ENCODE measurements around the gene PI16. TPM values are rescaled to one million over a fixed set of nuclear protein-coding genes. Genes with fewer than 3 reads are reported as not detected.
A peak's percentile ranks its signal among the peaks of the same experiment; 100 is the strongest.

The PI16 gene
- total and polyA plus RNA-seq, 7 donors = 0.85 to 50.7 (median 2.9) TPM

DNA sequence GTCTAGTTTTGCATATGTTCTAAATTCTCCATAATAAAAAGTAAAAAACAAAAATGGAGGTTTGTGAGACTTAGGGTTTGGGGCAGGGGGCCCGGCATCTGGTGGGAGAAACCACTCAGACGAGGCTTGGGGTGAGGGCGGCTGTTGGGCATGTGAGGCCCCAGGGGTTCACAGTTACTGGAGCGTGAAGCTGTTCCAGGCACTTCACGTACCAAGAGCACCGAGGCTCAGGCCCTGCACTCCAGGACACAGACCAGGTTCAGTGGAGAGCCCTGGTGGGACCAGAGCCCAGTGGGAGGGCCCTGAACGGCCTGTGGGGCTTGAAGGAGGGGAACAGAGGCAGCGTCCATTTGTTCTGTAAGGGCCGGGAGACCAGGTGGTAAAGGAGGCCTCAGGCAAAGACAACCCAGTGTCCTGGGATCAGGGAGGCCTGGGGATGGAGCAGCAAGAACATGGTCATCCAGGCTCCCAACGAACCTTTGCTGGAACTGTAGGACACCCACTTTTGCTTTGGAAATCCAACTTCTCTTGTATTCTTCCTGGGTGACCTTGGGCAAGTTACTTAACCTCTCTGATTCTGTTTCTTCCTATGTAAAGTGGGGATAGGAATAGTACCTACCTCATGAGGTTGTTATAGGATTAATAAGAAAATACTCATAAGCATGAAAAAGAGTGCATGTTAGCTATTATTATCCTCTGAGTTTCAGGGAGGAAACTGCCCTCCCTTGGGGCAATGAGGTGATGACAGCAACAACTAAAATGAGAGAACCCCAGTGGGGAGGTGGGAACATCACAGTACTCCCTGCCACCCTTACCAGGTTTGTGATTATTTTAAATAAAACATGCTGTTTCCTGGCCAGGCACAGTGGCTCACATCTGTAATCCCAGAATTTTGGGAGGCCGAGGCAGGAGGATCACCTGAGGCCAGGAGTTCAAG, 49.8 kb downstream of the PI16 start:
- Histone ChIP-seq H3K4me3 (no peak overlapping the region), H3K36me3 (no peaks in the 10 kb centered on the region), H3K27ac (no peak overlapping the region), H3K4me1 (peaks cover 0 to under 1% (median 0%) of the 10 kb centered on the region in 4 donors), H3K27me3 (no peaks in the 10 kb centered on the region), H3K9me3 (no peaks in the 10 kb centered on the region)
- TF ChIP-seq CTCF (IDR thresholded peaks at IDR 0.05) = no peak
- no peak for TF ChIP-seq POLR2AphosphoS5 (IDR thresholded peaks at IDR 0.05)
- TF ChIP-seq EP300 (IDR thresholded peaks at IDR 0.05) = no peak
- no peak for TF ChIP-seq POLR2A (IDR thresholded peaks at IDR 0.05)
- DNase-seq = no peak
- 76 to 87% methylated on average over 11 of the region's 11 CpGs for WGBS, 2 donors
- intact Hi-C loops (cut with DNase I) = no loop called here

- H3K4me1 ChIP-seq = no peaks in the 10 kb centered on the region
- no peaks in the 10 kb centered on the region for H3K27me3 ChIP-seq
- DNase-seq = no peak
- H3K27ac ChIP-seq = peak within 1 kb of the TSS in 3 of 4 donors; percentile 14 to 48 (median 26)
- H3K9me3 ChIP-seq = no peaks in the 10 kb centered on the region
- intact Hi-C loops (cut with DNase I) = no loop called here
- TF ChIP-seq POLR2AphosphoS5 (IDR thresholded peaks at IDR 0.05) (no peak), EP300 (IDR thresholded peaks at IDR 0.05) (no peak), CTCF (IDR thresholded peaks at IDR 0.05) (no peak), POLR2A (IDR thresholded peaks at IDR 0.05) (no peak)
- peak within 1 kb of the TSS in 3 of 4 donors; percentile 20 to 44 (median 34) for H3K4me3 ChIP-seq
- 63 to 75% methylated on average over 14 of the region's 14 CpGs for WGBS, 2 donors
- H3K36me3 ChIP-seq = no peaks in the 10 kb centered on the region
Measured at GRCh38 chr6:37005061-37005810, 50.7 kb downstream of the PI16 start, which contains the start of gene FGD2. TSS of gene FGD2 (plus strand) at chr6:37005655. CDS start at chr6:37005818, 163 bp downstream.

DNA sequence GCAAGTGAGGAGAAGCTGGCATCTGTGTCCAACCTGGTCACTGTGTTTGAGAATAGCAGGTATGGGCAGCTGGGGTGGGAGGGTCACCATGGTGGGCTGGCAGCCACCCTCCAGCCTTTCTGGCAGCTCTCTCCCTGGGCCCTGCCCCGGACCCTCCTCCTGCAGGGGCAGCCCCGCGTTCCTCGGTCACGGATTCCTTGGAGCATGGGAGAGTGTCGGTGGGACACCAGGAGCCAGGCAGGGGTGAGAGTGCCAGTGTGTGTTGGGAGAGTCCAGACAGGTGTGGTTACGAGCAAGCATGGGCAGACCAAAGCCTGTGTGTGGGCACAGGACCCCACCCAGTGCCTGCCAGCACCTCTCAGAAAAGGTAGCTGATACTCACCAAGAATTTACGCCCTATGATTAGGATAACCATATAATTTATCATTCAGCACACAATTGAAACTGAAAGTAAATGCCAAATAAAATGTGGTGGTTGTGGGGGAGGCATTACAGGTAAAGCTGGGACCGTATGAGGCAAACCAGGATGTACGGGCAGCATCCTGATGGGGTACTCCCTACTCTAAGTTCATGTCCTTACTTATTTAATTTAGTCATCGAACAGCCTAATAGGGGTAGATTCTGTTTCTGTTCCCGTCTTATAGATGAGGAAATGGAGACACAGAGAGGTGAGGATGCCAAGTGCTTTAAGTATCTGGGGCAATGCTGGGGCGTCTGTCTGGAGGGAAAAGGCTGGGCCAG, 51.5 kb downstream of the PI16 start:
- Histone ChIP-seq H3K36me3 (no peaks in the 10 kb centered on the region), H3K27me3 (no peaks in the 10 kb centered on the region), H3K9me3 (no peaks in the 10 kb centered on the region), H3K4me3 (peak overlapping the region in 3 of 4 donors; percentile 20 to 44 (median 34)), H3K4me1 (no peaks in the 10 kb centered on the region), H3K27ac (peak overlapping the region in 3 of 4 donors; percentile 14 to 48 (median 26))
- intact Hi-C loops (cut with DNase I) = no loop called here
- TF ChIP-seq POLR2A (IDR thresholded peaks at IDR 0.05) (no peak), EP300 (IDR thresholded peaks at IDR 0.05) (no peak), POLR2AphosphoS5 (IDR thresholded peaks at IDR 0.05) (no peak), CTCF (IDR thresholded peaks at IDR 0.05) (no peak)
- WGBS, 2 donors = 62 to 65% methylated on average over 13 of the region's 13 CpGs
- no peak for DNase-seq

DNA sequence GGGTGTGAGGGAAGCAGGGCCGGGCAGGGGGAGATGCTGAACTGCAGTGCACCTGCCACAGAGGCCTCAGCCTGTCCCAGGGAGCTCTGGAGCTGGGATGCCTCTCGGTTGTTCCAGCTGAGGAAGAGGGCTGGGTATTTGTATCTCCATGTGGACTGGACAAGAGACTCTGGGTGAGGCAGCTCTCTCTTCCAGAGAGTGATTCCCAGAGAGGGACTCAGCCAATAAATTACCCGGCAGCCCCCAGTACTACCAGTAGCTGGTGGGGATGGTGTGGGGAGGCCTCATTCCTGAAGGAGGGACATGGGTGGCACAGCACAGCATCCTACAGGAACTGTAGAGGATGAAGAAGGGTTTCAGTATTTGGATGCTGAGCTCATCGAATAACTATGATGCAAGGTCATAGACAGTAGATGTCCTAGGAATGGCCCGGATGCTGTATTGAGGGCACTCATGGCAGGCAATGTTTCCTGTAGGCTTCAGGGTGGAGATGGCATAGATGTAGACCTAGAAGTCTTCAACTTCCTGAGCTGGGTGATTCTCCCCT, 52.3 kb downstream of the PI16 start:
- intact Hi-C loops (cut with DNase I) = no loop called here

More for the DNA sequence above, 52.3 kb downstream of the PI16 start:
- TF ChIP-seq POLR2A (IDR thresholded peaks at IDR 0.05) = no peak
- TF ChIP-seq CTCF (IDR thresholded peaks at IDR 0.05) = no peak
- no peaks in the 10 kb centered on the region for H3K4me1 ChIP-seq
- no peaks in the 10 kb centered on the region for H3K36me3 ChIP-seq
- 80 to 83% methylated on average over 5 of the region's 5 CpGs for WGBS, 2 donors
- peak overlapping the region in 2 of 4 donors; percentile 34 to 44 for H3K4me3 ChIP-seq
- H3K27ac ChIP-seq = no peak overlapping the region
- no peaks in the 10 kb centered on the region for H3K9me3 ChIP-seq
- no peaks in the 10 kb centered on the region for H3K27me3 ChIP-seq
- DNase-seq = no peak

All from sigmoid colon (tissue), 7 donors.